NCI-H2171 (cell line): ENCODE results near the gene DDX23.
"Not testable (repeated sequence)": the region's sequence is repeated elsewhere in the genome, so short reads cannot be mapped to it uniquely, and the experiment has no call there.

ENCODE experiments used
- DNase-seq: peaks from one replicate; lab custom pipeline; 2025; lab: John Stamatoyannopoulos, UW

Gene DDX23

DNA sequence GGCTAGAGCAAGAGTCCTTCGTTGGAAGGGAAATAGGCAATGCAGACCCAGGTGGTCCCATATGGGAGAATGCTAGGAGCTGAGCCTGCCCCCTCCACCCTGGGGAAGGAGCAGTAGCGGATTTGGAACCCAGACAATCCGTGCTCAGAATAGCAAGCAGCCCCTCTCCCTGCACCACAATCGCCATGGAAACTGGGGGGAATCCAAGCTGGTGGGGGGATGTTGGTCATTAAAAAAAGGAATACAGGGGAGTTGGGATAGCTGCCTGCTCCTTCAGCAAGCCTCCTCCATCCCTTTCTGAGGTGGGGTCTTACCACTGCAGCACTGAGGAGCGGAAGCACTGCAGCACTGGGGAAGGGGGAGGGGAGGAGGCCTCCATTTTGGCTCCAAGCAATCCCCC is 10.8 kb upstream of the DDX23 start:
- no peak for DNase-seq

DNA sequence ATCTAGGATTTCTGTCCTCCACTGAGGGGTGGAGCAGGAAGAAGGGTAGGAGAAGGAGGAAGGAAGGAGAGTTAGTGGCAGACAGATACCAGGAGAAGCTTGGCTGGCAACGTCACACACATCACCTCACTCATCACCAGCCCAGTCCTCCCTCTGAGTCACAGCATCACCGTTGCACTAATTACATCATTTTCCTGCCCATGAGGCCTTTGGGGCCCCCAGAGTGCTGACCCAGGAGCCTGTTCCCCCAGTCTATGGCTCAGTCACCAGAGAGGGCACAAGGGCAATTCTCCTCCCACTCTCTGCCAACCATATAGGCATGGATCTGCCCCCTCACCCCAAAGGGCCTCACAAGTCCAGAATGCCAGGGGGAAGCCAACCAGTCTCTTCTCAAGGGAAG is 9.1 kb upstream of the DDX23 start:
- DNase-seq, result no peak

DNA sequence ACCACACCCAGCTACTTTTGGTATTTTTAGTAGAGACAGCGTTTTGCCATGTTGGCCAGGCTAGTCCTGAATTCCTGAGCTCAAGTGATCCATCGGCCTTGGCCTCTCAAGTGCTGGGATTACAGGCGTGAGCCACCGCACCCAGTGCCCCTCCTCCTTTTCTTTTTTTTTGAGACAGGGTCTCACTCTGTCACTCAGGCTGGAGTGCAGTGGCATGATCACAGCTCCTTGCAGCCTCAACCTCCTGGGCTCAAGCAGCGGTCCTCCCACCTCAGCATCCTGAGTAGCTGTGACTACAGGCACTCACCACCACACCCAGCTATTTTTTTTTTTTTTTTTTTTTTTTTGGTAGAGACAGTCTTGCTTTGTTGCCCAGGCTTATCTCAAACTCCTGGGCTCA is 8.3 kb upstream of the DDX23 start:
- not testable (repeated sequence) for DNase-seq

DNA sequence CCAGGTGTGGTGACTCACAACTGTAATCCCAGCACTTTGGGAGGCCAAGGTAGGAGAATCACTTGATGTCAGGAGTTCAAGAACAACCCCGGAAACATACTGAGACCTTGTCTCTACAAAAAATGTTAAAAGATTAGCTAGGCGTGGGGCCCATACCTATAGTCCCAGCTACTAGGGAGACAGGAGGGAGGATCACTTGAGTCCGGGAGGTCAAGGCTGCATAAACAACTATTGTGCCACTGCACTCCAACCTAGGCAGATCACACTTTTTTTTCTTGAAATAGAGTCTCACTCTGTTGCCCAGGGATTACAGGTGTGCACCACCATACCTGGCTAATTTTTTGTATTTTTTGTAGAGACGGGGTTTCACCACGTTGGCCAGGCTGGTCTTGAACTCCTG is 7.6 kb upstream of the DDX23 start:
- DNase-seq, result no peak

DNA sequence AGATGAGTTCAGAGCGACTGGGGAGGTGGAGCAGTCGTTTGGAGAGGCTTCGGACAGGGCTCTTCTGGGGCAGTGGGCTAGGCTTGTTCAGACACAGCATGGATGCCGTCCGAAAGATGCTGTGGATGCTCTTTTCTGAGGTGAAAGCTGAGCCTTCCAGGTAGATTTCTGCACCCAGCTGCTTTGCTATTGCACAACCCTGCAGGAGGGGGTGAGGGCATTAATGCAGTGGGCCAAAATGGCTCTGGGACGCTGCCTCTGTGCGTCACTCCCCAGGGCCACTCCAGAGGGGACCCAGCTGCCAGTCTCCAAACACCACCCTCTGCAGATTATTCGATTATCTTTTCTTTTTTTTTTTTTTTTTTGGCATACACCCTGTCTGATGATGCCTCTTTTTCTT is 6.1 kb upstream of the DDX23 start:
- peak; percentile 36 for DNase-seq

DNA sequence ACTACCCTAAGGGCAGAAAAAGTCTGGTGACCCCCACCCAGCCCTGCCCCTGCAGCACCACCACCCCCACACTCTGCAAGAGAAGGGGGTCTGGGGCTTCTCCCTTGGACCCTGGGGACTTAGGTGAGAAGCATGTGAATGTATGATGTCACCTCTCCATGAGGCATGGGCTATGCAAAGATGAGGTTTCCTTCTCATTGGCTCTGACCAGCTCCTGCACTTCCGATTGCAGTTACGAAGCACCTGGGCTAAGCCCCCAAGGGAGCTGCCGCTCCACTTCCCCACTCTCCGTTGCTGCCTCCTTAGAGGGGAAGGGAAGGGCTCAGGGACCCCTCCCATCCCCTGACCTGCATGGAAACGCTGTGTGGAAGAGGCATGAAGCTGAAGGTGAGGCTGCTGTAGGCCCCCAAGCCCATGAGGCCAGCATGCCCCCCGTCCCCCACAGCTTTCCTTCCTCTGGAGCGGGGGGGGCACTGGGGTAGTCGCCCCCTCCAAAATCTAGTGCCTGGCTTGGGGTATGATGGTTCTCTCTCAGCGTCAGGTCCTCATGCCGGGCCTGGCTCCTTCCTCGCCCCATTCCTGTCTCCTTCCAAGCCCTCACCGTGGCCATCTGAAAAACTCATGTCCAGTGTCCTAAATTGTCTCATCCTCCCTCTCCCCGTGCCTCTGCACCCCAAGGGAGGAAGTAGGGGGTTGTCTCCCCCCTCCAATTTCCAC is 5.5 kb upstream of the DDX23 start:
- peak; percentile 17 for DNase-seq

DNA sequence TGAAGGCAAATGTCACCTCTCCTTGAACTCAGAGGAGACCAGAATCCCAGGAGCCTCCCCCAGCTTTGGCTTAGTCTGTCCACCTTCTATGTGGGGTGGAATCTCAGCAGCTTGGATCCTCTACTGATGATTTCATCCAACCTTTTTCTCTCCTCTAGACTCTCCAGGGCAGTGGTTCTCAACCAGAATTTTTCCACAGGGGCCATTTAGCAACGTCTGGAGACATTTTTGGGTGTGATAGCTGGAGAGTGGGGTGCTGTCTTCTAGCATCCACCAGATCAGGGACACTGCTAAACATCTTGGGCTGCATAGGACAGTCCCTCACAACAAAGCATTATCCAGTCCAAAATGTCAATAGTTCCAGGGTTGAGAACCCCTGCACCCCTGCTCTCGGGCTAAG is 4.4 kb upstream of the DDX23 start:
- DNase-seq, result no peak

DNA sequence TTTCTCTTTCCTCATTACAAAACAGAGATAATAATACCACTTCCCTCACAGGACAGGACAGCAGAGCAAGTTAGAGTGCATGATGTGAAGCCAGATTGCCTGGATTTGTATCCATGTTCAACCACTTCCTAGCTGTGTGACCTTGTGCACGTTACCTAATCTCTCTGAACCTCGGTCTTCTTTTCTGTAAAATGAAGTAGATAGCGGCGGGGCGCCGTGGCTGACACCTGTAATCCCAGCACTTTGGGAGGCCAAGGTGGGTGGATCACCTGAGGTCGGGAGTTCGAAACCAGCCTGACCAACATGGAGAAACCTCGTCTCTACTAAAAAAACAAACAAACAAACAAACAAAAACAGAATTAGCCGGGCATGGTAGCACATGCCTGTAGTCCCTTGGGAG is 3.0 kb upstream of the DDX23 start:
- DNase-seq, result not testable (repeated sequence)

DNA sequence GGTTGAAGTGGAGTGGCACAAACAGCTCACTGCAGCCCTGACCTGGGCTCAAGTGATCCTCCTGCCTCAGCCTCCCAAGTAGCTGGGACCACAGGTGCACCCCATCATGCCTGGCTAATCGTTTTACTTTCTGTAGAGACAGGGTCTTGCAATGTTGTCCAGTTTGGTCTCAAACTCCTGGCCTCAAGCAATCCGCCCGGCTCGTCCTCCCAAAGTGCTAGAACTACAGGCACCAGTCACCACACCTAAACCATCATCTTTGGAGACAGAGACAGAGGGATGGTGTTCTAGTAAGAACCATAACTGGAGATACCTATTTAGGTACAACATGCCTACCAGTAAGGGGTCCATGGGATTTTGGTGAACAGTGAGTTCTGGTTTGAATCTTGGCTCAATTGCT is 2.5 kb upstream of the DDX23 start:
- DNase-seq, result no peak

DNA sequence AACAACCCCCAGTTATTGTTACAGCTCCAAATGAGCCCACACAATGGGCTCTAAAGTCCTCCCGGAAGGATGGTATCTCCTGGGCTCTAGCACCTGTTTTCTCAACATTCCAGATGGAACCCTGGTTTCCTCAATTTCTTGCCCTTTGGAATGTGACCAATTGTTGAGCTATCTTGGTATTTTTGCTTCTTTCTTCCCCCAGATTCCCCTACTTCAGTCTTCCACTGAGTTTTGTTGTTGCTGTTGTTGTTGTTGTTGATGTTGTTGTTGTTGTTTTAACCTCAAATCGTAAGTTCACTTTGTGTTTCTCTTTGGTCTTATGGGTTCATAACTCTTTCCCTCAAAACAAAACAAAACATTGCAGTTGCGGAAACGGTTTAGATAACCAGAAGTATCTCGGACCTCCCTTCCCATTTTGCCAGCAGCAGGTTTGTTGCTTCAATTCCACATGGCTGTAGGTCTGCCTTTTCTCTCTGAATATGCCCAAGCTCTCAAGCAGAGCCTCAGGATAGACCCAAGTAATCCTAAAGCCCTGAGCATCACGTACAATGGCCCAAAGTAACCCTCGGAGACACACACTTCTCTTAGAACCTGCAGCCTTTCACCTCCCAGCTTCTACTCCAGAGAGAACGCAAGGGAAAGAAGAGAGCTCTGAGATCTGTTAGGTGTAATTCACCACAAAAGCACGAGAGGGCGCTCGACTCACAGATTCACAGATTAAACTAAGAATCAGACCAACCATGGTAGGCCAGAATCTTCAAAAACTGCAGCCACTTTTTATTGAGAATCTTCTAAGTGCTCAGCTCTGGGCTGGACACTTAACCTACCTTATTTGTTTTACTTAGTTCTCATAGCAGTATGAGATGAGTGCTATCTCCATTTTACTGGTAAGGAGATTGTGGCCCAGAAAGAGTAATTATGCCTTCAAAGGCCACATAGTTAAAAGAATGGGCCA is 1.0 kb upstream of the DDX23 start:
- peak; percentile 67 for DNase-seq

DNA sequence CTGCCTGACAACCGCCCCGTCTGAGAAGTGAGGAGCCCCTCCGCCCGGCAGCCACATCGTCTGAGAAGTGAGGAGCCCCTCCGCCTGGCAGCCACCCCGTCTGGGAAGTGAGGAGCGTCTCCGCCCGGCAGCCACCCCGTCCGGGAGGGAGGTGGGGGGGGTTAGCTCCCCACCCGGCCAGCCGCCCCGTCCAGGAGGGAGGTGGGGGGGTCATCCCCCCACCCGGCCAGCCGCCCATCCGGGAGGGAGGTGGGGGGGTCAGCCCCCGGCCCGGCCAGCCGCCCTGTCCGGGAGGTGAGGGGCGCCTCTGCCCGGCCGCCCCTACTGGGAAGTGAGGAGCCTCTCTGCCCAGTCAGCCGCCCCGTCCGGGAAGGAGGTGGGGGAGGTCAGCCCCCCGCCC is 9.9 kb downstream of the DDX23 start:
- not testable (repeated sequence) for DNase-seq

DNA sequence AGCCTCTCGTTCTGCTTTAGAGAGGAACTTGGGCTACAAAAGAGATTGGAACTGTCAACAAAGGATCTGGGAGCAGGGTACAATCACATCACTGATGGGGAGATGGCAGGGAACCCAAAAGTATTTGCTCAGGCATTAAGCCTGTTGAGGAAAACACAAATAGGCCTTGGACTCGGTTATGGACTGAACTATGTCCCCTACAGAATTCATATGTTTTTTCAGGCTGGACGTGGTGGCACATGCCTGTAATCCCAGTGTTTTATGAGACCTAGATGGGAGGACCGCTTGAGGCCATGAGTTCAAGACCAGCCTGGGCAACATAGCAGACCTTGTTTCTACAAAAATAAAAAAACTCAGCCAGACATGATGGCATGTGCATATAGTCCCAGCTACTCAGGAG is 13.9 kb downstream of the DDX23 start:
- no peak for DNase-seq

DNA sequence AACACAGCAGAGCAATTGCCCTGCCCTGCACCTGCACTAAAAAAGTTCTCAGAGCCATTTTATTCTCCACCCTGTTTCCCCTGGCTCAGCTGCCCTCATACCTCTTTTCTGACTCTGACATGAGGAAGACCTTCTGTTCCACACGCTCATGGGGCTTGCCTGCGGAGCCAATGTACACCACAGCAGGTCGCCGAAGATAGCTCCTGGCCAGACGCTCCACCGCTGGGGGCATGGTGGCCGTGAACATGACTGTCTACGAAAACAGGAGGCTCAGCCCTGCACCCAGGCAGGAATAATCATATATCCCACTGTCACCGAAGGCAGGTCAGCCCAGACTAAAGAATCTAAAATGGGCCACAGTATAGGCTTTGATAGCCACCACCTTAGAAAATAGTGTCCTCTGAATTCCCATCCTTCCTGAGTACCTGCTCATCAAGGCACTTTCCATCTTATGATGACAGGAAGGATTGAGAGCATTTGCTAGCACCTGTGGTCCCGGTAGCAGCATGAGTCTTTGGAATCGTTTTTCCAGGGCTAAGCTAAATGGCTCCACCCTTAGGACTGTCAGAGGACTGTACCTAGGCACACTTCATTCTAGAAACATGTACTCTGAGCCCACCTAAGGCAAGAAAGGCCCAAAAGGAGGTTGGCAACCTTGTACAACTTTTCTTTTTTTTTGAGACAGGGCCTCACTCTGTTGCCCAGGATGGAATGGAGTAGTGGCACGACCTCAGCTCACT is 19.5 kb downstream of the DDX23 start:
- DNase-seq, result no peak

DNA sequence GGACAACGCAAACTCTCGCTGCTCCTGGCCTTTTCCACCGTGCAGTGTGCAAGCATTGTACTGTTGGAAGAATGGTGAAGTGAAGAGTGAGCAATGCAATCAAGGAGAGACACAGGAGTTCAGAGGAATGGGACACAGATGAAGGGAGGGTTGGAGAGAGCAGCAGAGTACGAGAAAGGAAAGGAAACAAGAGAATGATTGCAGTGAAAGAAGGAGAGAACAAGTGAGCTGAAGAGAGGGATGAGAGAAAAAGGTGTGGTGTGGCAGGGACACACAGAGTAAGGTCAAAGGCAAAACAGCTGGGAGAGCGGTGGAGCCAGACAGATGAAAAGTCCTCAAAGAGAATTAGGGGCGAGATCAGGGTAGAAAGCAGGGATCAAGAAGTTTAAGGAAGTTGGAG is 20.7 kb downstream of the DDX23 start:
- DNase-seq, result no peak

DNA sequence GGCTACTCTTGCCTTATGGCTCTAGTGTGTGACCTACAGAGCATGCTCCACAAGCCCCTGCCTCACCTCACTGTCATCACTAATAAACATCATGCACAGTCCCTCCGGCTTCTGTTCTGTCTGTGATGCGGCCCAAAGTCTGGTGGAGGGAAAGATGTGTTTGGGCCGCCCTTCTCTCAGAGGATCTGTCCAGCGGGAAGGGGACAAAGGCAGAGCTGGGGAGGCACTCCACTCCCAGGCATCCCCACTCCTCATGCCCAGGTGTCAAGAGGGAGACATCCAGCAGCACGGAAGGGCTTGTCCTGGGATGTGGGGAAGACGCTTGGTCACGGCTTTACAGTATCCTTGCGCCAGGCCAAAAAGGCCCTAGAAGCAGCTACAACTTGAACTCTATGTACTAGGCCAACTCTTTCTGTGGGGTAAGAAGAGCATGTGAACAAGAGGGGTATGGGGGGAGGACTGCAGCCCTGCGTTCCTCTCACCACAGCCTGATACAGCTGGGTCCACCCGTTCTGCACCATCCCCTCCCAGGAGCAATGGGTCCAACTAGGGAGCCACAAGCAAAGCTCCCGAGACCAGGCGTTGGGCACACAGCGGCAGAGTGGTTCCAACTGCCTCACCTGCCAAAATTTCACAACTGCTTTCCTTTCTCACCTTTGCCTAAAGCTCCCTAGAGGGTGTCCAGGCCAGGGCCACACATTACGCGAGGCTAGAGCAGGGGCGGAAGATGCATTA is 23.0 kb downstream of the DDX23 start:
- DNase-seq, result no peak

DNA sequence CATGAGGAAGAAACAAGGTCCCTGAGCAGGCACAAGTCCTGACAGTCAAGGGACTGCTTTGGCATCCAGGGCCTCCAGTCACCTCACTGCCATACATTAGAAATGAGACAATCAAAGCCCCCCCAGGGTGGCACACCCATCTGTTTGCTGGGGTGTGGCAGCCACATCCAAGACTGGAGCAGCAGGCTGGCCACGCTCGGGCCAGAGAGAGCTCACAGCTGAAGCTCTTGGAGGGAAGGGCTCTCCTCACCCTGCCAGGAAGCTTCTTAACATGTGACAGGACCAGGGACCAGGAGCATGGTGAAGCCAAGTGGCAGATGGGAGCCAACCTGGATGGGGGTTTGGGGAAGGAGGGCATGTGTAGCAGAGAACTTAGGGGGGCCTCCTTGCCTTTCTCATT is 23.7 kb downstream of the DDX23 start:
- no peak for DNase-seq

DNA sequence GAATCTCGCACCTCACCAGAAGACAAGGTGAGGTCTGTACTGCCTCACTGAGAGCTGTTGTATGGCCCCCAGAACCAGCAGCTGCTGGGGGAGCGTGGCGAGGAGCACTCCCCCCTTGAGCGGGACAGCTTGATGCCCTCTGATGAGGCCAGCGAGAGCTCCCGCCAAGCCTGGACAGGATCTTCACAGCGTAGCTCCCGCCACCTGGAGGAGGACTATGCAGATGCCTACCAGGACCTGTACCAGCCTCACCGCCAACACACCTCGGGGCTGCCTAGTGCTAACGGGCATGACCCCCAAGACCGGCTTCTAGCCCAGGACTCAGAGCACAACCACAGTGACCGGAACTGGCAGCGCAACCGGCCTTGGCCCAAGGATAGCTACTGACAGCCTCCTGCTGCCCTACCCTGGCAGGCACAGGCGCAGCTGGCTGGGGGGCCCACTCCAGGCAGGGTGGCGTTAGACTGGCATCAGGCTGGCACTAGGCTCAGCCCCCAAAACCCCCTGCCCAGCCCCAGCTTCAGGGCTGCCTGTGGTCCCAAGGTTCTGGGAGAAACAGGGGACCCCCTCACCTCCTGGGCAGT is 24.4 kb downstream of the DDX23 start:
- DNase-seq, result no peak

DNA sequence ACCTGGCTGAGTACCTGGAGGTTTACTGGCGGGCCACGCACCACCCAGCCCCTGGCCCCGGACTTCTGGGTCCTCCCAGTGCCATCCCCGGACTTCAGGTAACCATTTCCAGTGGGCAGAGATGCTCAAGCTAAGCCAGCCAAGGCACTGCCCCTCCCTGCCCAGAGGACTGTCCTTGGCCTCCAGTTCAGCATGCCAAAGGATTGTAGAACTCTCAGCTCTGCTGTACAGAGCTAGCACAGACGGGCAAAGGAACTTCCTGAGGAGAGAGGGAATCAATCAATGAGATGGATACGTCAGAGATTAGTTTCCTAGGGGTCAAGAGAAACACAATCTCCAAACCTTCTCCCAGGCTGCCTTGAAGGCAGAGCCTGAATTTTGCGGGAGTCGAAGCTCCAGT is 24.9 kb downstream of the DDX23 start:
- DNase-seq, result no peak

DNA sequence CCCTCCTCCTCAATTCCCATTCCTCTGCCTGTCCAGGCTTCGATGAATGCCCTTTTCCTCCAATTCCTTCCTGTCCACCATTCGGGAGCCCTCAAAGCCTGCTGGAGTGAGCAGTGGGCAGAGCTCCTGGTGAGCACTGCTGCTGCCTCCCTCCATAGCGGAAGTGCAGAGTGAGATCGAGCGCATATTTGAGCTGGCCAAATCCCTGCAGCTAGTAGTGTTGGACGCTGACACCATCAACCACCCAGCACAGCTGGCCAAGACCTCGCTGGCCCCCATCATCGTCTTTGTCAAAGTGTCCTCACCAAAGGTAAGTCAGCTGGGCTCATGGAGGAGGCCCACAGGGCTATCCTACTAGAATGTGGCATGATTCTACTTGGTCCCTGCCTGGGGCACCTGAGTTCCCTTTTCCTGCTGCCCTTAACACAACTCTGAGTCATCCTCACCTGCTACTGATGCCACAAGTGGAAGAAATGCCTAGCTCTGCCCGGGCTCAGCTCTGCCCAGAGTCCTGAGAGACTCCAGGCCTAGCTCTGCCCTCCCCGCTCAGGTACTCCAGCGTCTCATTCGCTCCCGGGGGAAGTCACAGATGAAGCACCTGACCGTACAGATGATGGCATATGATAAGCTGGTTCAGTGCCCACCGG is 25.6 kb downstream of the DDX23 start:
- no peak for DNase-seq

DNA sequence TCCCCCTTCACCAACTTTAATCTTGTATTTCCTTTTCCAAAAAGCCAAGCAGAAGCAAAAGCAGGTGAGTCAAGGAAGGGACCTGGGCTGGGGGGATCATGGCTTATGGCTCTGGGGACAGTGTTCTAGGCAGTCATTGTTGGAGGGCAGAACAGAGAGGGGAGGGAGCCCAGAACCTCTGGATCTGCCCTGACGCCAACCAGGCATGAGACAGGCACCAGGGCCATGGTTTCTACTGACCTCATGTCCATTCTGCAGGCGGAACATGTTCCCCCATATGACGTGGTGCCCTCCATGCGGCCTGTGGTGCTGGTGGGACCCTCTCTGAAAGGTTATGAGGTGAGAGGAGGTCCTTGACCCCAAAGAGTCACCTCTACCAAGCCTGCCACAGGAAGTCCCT is 27.1 kb downstream of the DDX23 start:
- DNase-seq, result no peak

DNA sequence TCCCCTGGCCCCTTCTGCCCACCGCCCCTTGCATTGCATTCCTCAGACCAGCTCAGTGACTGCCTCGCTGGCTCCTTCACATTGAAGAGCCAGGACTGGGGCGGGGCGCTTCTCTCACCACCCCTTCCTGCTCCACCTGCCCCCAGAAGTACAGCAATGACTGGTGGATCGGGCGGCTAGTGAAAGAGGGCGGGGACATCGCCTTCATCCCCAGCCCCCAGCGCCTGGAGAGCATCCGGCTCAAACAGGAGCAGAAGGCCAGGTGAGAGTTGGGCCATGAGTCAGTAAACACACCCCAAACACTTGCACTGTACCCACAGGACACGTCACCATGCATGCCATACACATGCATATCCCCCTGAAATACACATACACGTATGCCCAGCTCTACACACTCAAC is 27.9 kb downstream of the DDX23 start:
- no peak for DNase-seq
